A549 (cell line): ENCODE measurements around the gene RIPOR2.

Experiments used
- BCL3 ChIP-seq: fragments of >200 bp; sonication (Bioruptor Twin); formaldehyde crosslinking; IDR thresholded peaks from 3 replicates; pipeline ENCODE4 v1.6.1; 2016
- CEBPB ChIP-seq, 2 experiments: fragments of >200 bp in 1 of 2; sonication (Bioruptor Twin) in 1 of 2; formaldehyde crosslinking in 1 of 2; IDR thresholded peaks; 2 replicates each; pipeline ENCODE4 v1.6.1; 2012 to 2016
- MAFK ChIP-seq: fragments of 450-650 bp; IDR thresholded peaks from 2 replicates; pipeline ENCODE4 v1.6.1; 2014; ENCODE audit not compliant: partially characterized antibody
- RNF2 ChIP-seq: fragments of 200-600 bp; sonication (generic); IDR thresholded peaks from 2 replicates; pipeline ENCODE4 v1.6.1; 2016; ENCODE audit warnings: low read depth, mild to moderate bottlenecking, antibody characterized with exemption, moderate library complexity, borderline replicate concordance

- TF ChIP-seq MAFK = no peak
- no peak for TF ChIP-seq CEBPB (IDR thresholded peaks at IDR 0.05)
- no peak for TF ChIP-seq BCL3
- no peak for TF ChIP-seq RNF2
Measured at GRCh38 chr6:24798740-24799540, 136.8 kb downstream of the RIPOR2 start, which contains the start of gene ARMH2.
